SK-N-SH (cell line): ENCODE data around the gene CAND1. TPM values are rescaled to one million over a fixed set of nuclear protein-coding genes. Genes with fewer than 3 reads are reported as not detected.

Experiments
- CTCF ChIA-PET: fragments of 300-600, 350-600 bp; formaldehyde crosslinking; extraction: SDS; loops from one replicate; lab custom pipeline; 2021; lab: Yijun Ruan, JAX
- POLR2A ChIA-PET: fragments of 350-600 bp; sonication (Branson Sonifier 250); formaldehyde crosslinking; extraction: SDS; loops from one replicate; lab custom pipeline; 2020; ENCODE audit warnings: antibody characterized with exemption, inconsistent platforms; lab: Yijun Ruan, JAX
- DNase-seq: peaks from one replicate; pipeline ENCODE4 v3.0.0; 2012
- H2AFZ ChIP-seq: fragments of 200-600 bp; sonication (generic); 2 replicates; pipeline ENCODE4 v1.8.1; 2016; ENCODE audit warnings: antibody characterized with exemption, mild to moderate bottlenecking, low read depth
- H3F3A ChIP-seq: fragments of 200-600 bp; sonication (generic); replicated peaks from 2 replicates; pipeline ENCODE3; 2016; ENCODE audit warnings: antibody characterized with exemption, mild to moderate bottlenecking; ENCODE audit not compliant: insufficient read depth
- H3K27ac ChIP-seq, 2 experiments: fragments of 200-500 bp in 1 of 2; fragments of 200-600 bp in 1 of 2; sonication (Bioruptor generic) in 1 of 2; sonication (generic), shearing (Covaris generic) in 1 of 2; 2 replicates each; pipeline versions ENCODE4 v1.5.1 to v1.6.1; 2014 to 2016; ENCODE audit warnings: low read depth in 2 of 2, inconsistent platforms in 1 of 2, low read length in 1 of 2, mild to moderate bottlenecking in 1 of 2, mixed read lengths in 1 of 2
- H3K27me3 ChIP-seq: fragments of 200-600 bp; sonication (generic), shearing (Covaris generic); 2 replicates; pipeline ENCODE4 v1.6.1; 2016; ENCODE audit warnings: mixed run types; ENCODE audit not compliant: insufficient read depth
- H3K36me3 ChIP-seq, 2 experiments: fragments of 200-500 bp in 1 of 2; fragments of 200-600 bp in 1 of 2; sonication (Bioruptor generic) in 1 of 2; sonication (generic) in 1 of 2; replicated peaks in 1 of 2; 2 replicates each; pipeline versions ENCODE3 to v1.5.1; 2014 to 2016; ENCODE audit warnings: low read length in 1 of 2, mild to moderate bottlenecking in 1 of 2; ENCODE audit not compliant: insufficient read depth in 2 of 2, control insufficient read depth in 1 of 2
- H3K4me1 ChIP-seq, 2 experiments: fragments of 200-500 bp in 1 of 2; fragments of 200-600 bp in 1 of 2; sonication (Bioruptor generic) in 1 of 2; sonication (generic), shearing (Covaris generic) in 1 of 2; 2 replicates each; pipeline versions ENCODE4 v1.5.1 to v1.6.1; 2014 to 2016; ENCODE audit warnings: low read depth in 1 of 2, low read length in 1 of 2, mixed run types in 1 of 2; ENCODE audit not compliant: insufficient read depth in 2 of 2, control insufficient read depth in 1 of 2
- H3K4me2 ChIP-seq: fragments of 200-600 bp; sonication (generic), shearing (Covaris generic); 2 replicates; pipeline ENCODE4 v1.6.1; 2017; ENCODE audit warnings: mixed run types
- H3K4me3 ChIP-seq, 2 experiments: fragments of 200-500 bp in 1 of 2; fragments of 200-600 bp in 1 of 2; sonication (Bioruptor generic) in 1 of 2; sonication (generic), shearing (Covaris generic) in 1 of 2; 2 replicates each; pipeline versions ENCODE4 v1.5.1 to v1.8.1; 2014 to 2016; ENCODE audit warnings: low read depth in 2 of 2, inconsistent platforms in 1 of 2, low read length in 1 of 2, mild to moderate bottlenecking in 1 of 2, mixed read lengths in 1 of 2, moderate library complexity in 1 of 2
- H3K79me2 ChIP-seq: fragments of 200-600 bp; sonication (generic); 2 replicates; pipeline ENCODE4 v1.8.1; 2017; ENCODE audit warnings: mild to moderate bottlenecking; ENCODE audit not compliant: insufficient read depth
- H3K9ac ChIP-seq: fragments of 200-600 bp; sonication (generic); 2 replicates; pipeline ENCODE4 v1.6.1; 2017; ENCODE audit warnings: mixed run types
- H3K9me2 ChIP-seq: fragments of 200-600 bp; sonication (generic); 2 replicates; pipeline ENCODE4 v1.6.1; 2017; ENCODE audit warnings: mixed run types
- H3K9me3 ChIP-seq: fragments of 200-600 bp; sonication (generic); 2 replicates; pipeline ENCODE4 v1.6.1; 2017; ENCODE audit warnings: mixed run types, mild to moderate bottlenecking, moderate library complexity
- H4K20me1 ChIP-seq: fragments of 200-600 bp; sonication (generic); 2 replicates; pipeline ENCODE4 v1.6.1; 2017; ENCODE audit warnings: mild to moderate bottlenecking, mixed run types; ENCODE audit not compliant: insufficient read depth
- EZH2phosphoT487 ChIP-seq: fragments of 200-600 bp; sonication (generic); IDR thresholded peaks from 2 replicates; pipeline ENCODE4 v1.6.1; 2017; ENCODE audit warnings: low read depth, mixed run types, mild to moderate bottlenecking, antibody characterized with exemption, moderate library complexity, borderline replicate concordance
- FOSL2 ChIP-seq: IDR thresholded peaks from 2 replicates; pipeline ENCODE4 v1.4.0; 2012; ENCODE audit warnings: low read depth, mild to moderate bottlenecking, moderate library complexity, borderline replicate concordance
- FOXJ3 ChIP-seq: sonication (generic); formaldehyde crosslinking; IDR thresholded peaks from 2 replicates; pipeline ENCODE4 v1.5.1; 2020; ENCODE audit warnings: mild to moderate bottlenecking, missing genetic modification reagents
- GABPA ChIP-seq: IDR thresholded peaks from 2 replicates; pipeline ENCODE4 v1.4.0; 2012; ENCODE audit warnings: low read depth, mild to moderate bottlenecking
- GATA2 ChIP-seq: sonication (generic); formaldehyde crosslinking; IDR thresholded peaks from 2 replicates; pipeline ENCODE4 v1.5.0; 2020; ENCODE audit warnings: mild to moderate bottlenecking, missing genetic modification reagents
- IRF3 ChIP-seq: fragments of 150-350 bp; IDR thresholded peaks from 2 replicates; pipeline ENCODE4 v1.6.1; 2016; ENCODE audit warnings: mild to moderate bottlenecking, low read depth, low read length
- JUND ChIP-seq: IDR thresholded peaks from 2 replicates; pipeline ENCODE4 v1.4.0; 2012
- MXI1 ChIP-seq: IDR thresholded peaks from 2 replicates; pipeline ENCODE4 v1.6.1; 2012; ENCODE audit warnings: mild to moderate bottlenecking, low read depth, low read length, improper control_type of control experiment
- NRF1 ChIP-seq: IDR thresholded peaks from 2 replicates; pipeline ENCODE4 v1.6.1; 2012; ENCODE audit warnings: low read depth, mild to moderate bottlenecking, low read length
- POLR2AphosphoS5 ChIP-seq: IDR thresholded peaks from 2 replicates; pipeline ENCODE4 v1.6.1; 2012; ENCODE audit warnings: low read depth, low read length
- TCF12 ChIP-seq: IDR thresholded peaks from 2 replicates; pipeline ENCODE4 v1.4.0; 2012
- TEAD4 ChIP-seq: IDR thresholded peaks from 2 replicates; pipeline ENCODE4 v1.4.0; 2012; ENCODE audit warnings: mild to moderate bottlenecking, borderline replicate concordance; ENCODE audit not compliant: insufficient read depth
- WGBS: methylation state at CpG from one replicate; pipeline ENCODE4 v1.1.6; 2017; ENCODE audit warnings: low lambda C conversion rate; 5-methylcytosine and 5-hydroxymethylcytosine counted together
- polyA plus RNA-seq, 3 experiments: library from polyadenylated mRNA; depleted of rRNA; stranded (reverse); fragments of >200 nt; gene quantifications; 2 replicates each; pipeline ENCODE4 v1.2.3, GENCODE V29; 2012
- TF ChIP-seq, protein P1 (sequence below): IDR thresholded peaks from 2 replicates; pipeline ENCODE4 v1.4.0; 2012; ENCODE audit warnings: low read depth, borderline replicate concordance
- TF ChIP-seq, protein P2 (sequence below): IDR thresholded peaks from 2 replicates; pipeline ENCODE4 v1.4.0; 2012; ENCODE audit warnings: low read depth
- TF ChIP-seq, protein P3 (sequence below): IDR thresholded peaks from 2 replicates; pipeline ENCODE4 v1.4.0; 2012; ENCODE audit warnings: low read depth, borderline replicate concordance

CAND1 gene
- polyA plus RNA-seq, 1 of the 3 experiments (the other 2 are of a cell fraction) = 17.4 TPM

- 99% methylated on average over 7 of the region's 7 CpGs for WGBS
- CTCF ChIA-PET = interaction anchor here (1.7 kb wide), 1 partner anchor 16 kb away, joined by 5 read pairs; no protein-coding TSS in a partner anchor
- Histone ChIP-seq H3K27me3 (no peaks in the 10 kb centered on the region), H3K79me2 (peaks cover 45% of the 10 kb centered on the region; the same call in 1 of the 2 replicates), H3K4me2 (no peak overlapping the region)
- no peak for TF ChIP-seq NRF1
- no peak for TF ChIP-seq TCF12
- TF ChIP-seq, protein P1, sequence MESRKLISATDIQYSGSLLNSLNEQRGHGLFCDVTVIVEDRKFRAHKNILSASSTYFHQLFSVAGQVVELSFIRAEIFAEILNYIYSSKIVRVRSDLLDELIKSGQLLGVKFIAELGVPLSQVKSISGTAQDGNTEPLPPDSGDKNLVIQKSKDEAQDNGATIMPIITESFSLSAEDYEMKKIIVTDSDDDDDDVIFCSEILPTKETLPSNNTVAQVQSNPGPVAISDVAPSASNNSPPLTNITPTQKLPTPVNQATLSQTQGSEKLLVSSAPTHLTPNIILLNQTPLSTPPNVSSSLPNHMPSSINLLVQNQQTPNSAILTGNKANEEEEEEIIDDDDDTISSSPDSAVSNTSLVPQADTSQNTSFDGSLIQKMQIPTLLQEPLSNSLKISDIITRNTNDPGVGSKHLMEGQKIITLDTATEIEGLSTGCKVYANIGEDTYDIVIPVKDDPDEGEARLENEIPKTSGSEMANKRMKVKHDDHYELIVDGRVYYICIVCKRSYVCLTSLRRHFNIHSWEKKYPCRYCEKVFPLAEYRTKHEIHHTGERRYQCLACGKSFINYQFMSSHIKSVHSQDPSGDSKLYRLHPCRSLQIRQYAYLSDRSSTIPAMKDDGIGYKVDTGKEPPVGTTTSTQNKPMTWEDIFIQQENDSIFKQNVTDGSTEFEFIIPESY = no peak
- TF ChIP-seq, all 33 proteins: peak for 0
- H3K27ac ChIP-seq = no peak overlapping the region
- H3K4me3 ChIP-seq = no peak overlapping the region
- H3F3A ChIP-seq = peaks cover 17% of the 10 kb centered on the region
- DNase-seq = no peak
- H3K9me3 ChIP-seq = no peaks in the 10 kb centered on the region
- POLR2A ChIA-PET = no interaction called here
- no peak overlapping the region for H3K9ac ChIP-seq
- no peaks in the 10 kb centered on the region for H4K20me1 ChIP-seq
- no peaks in the 10 kb centered on the region for H3K4me1 ChIP-seq
- peaks cover 93 to 94% of the 10 kb centered on the region in 2 experiments for H3K36me3 ChIP-seq
- no peaks in the 10 kb centered on the region for H3K9me2 ChIP-seq
- H2AFZ ChIP-seq = no peak overlapping the region
Measured at GRCh38 chr12:67302162-67302561, 33.0 kb downstream of the CAND1 start.

- Histone ChIP-seq H2AFZ (no peak overlapping the region), H3K4me3 (no peak overlapping the region; a peak in 1 of 4 replicates), H3K27ac (no peak overlapping the region), H3K4me1 (no peaks in the 10 kb centered on the region), H4K20me1 (no peaks in the 10 kb centered on the region), H3K9ac (no peak overlapping the region), H3K4me2 (no peak overlapping the region), H3K36me3 (peaks cover 93 to 99% of the 10 kb centered on the region in 2 experiments), H3F3A (peaks cover 9% of the 10 kb centered on the region), H3K27me3 (no peaks in the 10 kb centered on the region), H3K79me2 (peaks cover 26% of the 10 kb centered on the region; the same call in 1 of the 2 replicates), H3K9me3 (no peaks in the 10 kb centered on the region), H3K9me2 (no peaks in the 10 kb centered on the region)
- no peak for DNase-seq
- TF ChIP-seq, protein P2, sequence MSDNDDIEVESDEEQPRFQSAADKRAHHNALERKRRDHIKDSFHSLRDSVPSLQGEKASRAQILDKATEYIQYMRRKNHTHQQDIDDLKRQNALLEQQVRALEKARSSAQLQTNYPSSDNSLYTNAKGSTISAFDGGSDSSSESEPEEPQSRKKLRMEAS = no peak
- no peak for TF ChIP-seq MXI1
- CTCF ChIA-PET = interaction anchor here (1.1 to 1.6 kb wide), 2 partner anchors 8 to 85 kb away, joined by 3 read pairs; no protein-coding TSS in a partner anchor
- 93% methylated on average over 1 of the region's 1 CpG for WGBS
- POLR2A ChIA-PET = interaction anchor here (0.5 kb wide), 1 partner anchor 19 kb away, joined by 3 read pairs; no protein-coding TSS in a partner anchor
Measured at GRCh38 chr12:67305544-67305943, 36.4 kb downstream of the CAND1 start.

GRCh38 chr12:67306712-67307111 lies 37.6 kb downstream of the CAND1 start:
- no peaks in the 10 kb centered on the region for H3K9me3 ChIP-seq
- peaks cover 23% of the 10 kb centered on the region; the same call in 1 of the 2 replicates for H3K79me2 ChIP-seq
- CTCF ChIA-PET = interaction anchor here (1.6 kb wide), 1 partner anchor 86 kb away, joined by 3 read pairs; no protein-coding TSS in a partner anchor
- H3K9me2 ChIP-seq = no peaks in the 10 kb centered on the region
- no peaks in the 10 kb centered on the region for H3K4me1 ChIP-seq
- H3K27me3 ChIP-seq = no peaks in the 10 kb centered on the region
- H3K36me3 ChIP-seq = peaks cover 95 to 98% of the 10 kb centered on the region in 2 experiments
- peaks cover 9% of the 10 kb centered on the region for H3F3A ChIP-seq
- DNase-seq = no peak
- no peak overlapping the region for H3K4me3 ChIP-seq
- no peak overlapping the region for H3K27ac ChIP-seq
- H2AFZ ChIP-seq = no peak overlapping the region
- WGBS = 94% methylated on average over 2 of the region's 2 CpGs
- H4K20me1 ChIP-seq = no peaks in the 10 kb centered on the region
- POLR2A ChIA-PET = no interaction called here
- H3K9ac ChIP-seq = no peak overlapping the region
- H3K4me2 ChIP-seq = no peak overlapping the region
- TF ChIP-seq JUND (no peak), FOXJ3 (CRISPR knock-in tag) (no peak), MXI1 (no peak), FOSL2 (no peak), EZH2phosphoT487 (no peak), IRF3 (no peak), TEAD4 (no peak), GABPA (no peak), POLR2AphosphoS5 (no peak), GATA2 (no peak)
- TF ChIP-seq, protein P1 = no peak
- TF ChIP-seq, protein P3, sequence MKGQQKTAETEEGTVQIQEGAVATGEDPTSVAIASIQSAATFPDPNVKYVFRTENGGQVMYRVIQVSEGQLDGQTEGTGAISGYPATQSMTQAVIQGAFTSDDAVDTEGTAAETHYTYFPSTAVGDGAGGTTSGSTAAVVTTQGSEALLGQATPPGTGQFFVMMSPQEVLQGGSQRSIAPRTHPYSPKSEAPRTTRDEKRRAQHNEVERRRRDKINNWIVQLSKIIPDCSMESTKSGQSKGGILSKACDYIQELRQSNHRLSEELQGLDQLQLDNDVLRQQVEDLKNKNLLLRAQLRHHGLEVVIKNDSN = no peak
